Measurements from ENCODE around the gene MRGPRF. TPM values are rescaled to one million over a fixed set of nuclear protein-coding genes. Genes with fewer than 3 reads are reported as not detected.

The MRGPRF gene
- polyA plus RNA-seq, 4 donors: 0.81 to 16.9 (median 2.1) TPM

DNA sequence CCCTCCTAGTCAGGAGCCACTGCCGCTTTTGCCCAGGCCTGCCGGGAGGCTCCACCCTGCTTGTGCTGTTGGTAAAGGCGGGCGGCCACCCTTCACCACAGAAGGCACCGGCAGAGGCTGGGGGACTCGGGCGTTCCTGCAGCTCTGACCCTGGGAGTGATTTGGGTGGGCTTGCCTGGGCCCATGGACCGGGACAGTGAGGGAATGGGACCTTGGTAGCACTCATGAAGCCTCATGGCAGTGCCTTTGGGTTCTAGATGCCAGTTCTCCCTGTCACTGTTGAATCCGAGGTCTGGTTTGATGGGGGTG, 40.1 kb upstream of the MRGPRF start:
- H3K36me3 ChIP-seq (ENCODE audit: control insufficient read depth in 3 of 3, insufficient read depth in 2 of 3, low read depth in 1 of 3, low read length in 3 of 3): peaks cover 0 to 71% (median 2%) of the 10 kb centered on the region in 3 donors
- H3K27me3 ChIP-seq (ENCODE audit: control insufficient read depth in 3 of 3, insufficient read depth in 3 of 3, low read length in 3 of 3): no peaks in the 10 kb centered on the region
- 89 to 95% (median 91%) methylated on average over 8 to 9 of the region's 9 CpGs for WGBS, 3 donors
- no peak overlapping the region for H3K4me3 ChIP-seq (ENCODE audit: low read depth in 1 of 3, low read length in 3 of 3)
- FAIRE-seq (no peak), DNase-seq (no peak)
- H3K4me1 ChIP-seq (ENCODE audit: control insufficient read depth in 3 of 3, insufficient read depth in 2 of 3, low read depth in 1 of 3, low read length in 2 of 3): peaks cover 4 to 65% (median 8%) of the 10 kb centered on the region in 3 donors
- H3K27ac ChIP-seq (ENCODE audit: low read depth in 1 of 3, low read length in 2 of 3): no peak overlapping the region
- no peaks in the 10 kb centered on the region for H3K9me3 ChIP-seq (ENCODE audit: control insufficient read depth in 2 of 2, insufficient read depth in 1 of 2, low read depth in 1 of 2, low read length in 1 of 2)

DNA sequence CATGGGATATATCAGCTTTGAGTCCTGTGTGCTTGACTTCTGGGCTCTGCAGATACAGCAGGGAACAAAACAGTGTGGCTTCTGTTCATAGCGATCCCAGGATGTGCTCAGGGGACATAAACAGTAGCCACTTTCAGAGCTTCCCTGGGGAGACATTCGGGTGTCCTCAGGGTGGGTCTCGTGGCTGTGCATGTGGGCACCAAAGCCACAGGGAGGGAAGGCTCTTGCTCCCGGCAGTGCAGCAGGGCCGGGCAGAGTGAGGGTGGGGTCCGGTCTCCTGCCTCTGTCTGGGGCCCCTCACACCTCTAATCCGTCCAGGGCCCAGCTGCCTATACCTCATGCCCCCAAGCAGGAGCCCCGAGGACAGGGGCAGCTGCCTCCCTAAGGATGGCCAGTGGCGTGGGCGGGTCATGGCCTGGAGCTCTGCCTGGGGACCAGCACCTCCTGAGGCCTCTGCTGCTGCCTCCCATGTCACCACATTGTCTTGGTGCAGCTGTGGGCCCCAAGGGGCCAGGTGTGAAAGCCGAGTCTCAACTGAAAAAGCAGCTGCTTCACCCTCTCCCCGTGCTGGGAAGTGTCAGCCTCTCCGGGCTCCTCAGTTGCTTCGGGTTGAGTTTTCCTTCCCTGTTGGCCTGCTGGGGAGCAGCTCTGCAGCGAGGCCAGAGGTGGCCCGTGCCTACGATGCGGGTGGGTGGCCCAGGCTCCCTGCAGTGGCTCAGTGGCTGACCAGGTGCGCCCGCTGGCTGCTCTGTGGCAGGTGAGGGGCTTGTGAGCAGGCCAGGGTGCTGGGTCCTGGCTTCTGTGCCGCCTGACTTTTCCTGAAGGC, 39.5 kb upstream of the MRGPRF start:
- no peak overlapping the region for H3K4me3 ChIP-seq (ENCODE audit: low read depth in 1 of 3, low read length in 3 of 3)
- no peaks in the 10 kb centered on the region for H3K9me3 ChIP-seq (ENCODE audit: control insufficient read depth in 2 of 2, insufficient read depth in 1 of 2, low read depth in 1 of 2, low read length in 1 of 2)
- peaks cover 4 to 69% (median 8%) of the 10 kb centered on the region in 3 donors for H3K4me1 ChIP-seq (ENCODE audit: control insufficient read depth in 3 of 3, insufficient read depth in 2 of 3, low read depth in 1 of 3, low read length in 2 of 3)

DNA sequence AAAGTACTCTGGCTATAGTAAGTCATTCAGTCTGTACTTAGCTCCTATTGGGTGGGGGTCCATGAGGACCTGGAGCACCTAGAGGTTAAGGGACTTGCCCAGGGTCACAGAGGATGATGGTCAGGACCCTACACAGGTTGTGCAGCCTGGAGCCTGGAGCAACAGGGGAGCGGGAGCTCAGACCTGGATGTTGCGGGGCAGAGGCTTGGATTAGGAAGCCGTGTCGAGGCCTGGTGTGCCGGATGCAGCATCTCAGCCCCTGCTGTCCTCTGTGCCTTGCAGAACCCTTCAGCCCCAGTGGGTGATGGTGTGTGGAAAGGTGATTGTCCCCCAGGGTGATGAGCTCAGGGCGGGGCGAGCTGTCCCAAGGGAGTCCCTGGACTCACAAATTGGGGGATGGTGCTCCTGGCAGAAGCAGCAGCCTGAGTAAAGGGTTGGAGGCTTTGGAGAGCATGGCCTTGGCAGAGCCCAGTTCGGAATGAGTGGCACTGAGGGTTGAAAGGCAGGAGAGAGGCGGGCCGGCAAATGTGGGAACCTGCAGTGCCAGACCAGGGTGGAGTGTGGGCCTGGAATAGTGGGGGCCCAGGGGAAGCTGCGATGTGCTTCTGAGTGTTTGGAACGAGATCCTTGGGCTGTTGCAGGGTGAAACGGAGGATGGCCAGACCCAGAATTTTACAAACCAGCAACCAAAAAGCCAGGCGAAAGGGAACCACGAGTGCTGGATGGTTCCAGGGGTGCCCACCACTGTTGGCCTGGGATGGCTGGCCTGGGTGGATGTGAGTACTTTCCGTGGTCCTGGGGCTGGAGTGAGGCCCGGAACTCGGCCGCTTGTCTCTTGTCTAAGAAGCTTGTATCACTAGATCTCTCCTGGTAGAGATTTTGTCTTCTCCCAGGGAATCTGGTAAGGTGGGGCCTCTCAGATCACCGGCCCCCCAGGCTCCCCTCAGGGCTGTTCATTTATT, 38.6 kb upstream of the MRGPRF start:
- WGBS, 3 donors: 88 to 93% (median 93%) methylated on average over 20 of the region's 20 CpGs
- peak overlapping the region in 1 of 3 donors; percentile 61 for H3K27ac ChIP-seq (ENCODE audit: low read depth in 1 of 3, low read length in 2 of 3)
- FAIRE-seq: no peak
- H3K9me3 ChIP-seq (ENCODE audit: control insufficient read depth in 2 of 2, insufficient read depth in 1 of 2, low read depth in 1 of 2, low read length in 1 of 2): no peaks in the 10 kb centered on the region
- peaks cover 4 to 69% (median 8%) of the 10 kb centered on the region in 3 donors for H3K4me1 ChIP-seq (ENCODE audit: control insufficient read depth in 3 of 3, insufficient read depth in 2 of 3, low read depth in 1 of 3, low read length in 2 of 3)
- peaks cover 0 to 57% (median 0%) of the 10 kb centered on the region in 3 donors for H3K36me3 ChIP-seq (ENCODE audit: control insufficient read depth in 3 of 3, insufficient read depth in 2 of 3, low read depth in 1 of 3, low read length in 3 of 3)
- DNase-seq: no peak
- no peaks in the 10 kb centered on the region for H3K27me3 ChIP-seq (ENCODE audit: control insufficient read depth in 3 of 3, insufficient read depth in 3 of 3, low read length in 3 of 3)
- H3K4me3 ChIP-seq (ENCODE audit: low read depth in 1 of 3, low read length in 3 of 3): no peak overlapping the region

More for the DNA sequence above, 39.5 kb upstream of the MRGPRF start:
- Histone ChIP-seq H3K27ac (ENCODE audit: low read depth in 1 of 3, low read length in 2 of 3) (no peak overlapping the region), H3K27me3 (ENCODE audit: control insufficient read depth in 3 of 3, insufficient read depth in 3 of 3, low read length in 3 of 3) (no peaks in the 10 kb centered on the region), H3K36me3 (ENCODE audit: control insufficient read depth in 3 of 3, insufficient read depth in 2 of 3, low read depth in 1 of 3, low read length in 3 of 3) (peaks cover 0 to 65% (median 0%) of the 10 kb centered on the region in 3 donors)
- DNase-seq (no peak), FAIRE-seq (no peak)
- WGBS, 3 donors: 73 to 81% (median 78%) methylated on average over 20 to 21 of the region's 21 CpGs

DNA sequence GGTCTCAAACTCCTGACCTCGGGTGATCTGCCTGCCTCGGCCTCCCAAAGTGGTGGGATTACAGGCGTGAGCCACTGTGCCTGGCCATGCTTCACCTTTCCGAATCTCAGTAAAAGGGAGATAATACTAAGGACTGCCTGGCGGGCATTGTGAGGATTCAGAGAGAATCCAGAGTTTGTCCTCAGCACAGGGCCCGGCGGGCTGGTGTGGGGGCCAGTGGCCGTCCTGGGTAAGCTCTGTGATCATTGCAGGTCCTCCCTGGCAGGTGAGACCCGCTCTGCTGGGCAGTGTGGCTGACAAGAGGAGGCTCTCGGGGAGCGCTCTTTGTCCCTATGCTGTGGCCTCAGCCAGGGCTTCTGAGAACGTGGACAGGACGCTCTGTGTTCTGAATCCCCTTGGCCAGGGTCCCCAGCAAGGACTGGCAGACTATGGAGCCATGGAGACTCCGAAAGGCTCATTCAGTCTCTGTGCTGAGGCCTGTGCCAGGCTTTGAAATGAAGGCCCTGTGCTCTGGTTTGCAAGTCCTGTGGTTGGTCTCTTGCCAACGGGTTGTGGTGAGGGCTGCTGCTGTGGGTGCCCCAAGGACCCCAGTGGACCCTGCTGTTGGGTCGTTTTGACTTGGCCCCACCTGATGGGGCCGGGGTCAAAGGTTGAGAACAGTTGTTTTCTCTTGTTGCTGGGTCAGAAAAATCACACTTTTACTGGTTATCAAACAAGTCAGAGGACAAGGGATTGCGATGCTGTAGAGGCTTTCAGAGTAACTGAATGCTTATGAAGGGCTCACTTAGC, 37.7 kb upstream of the MRGPRF start:
- DNase-seq: peak in 1 of 2 donors; percentile 48
- Histone ChIP-seq H3K27me3 (ENCODE audit: control insufficient read depth in 3 of 3, insufficient read depth in 3 of 3, low read length in 3 of 3) (no peaks in the 10 kb centered on the region), H3K27ac (ENCODE audit: low read depth in 1 of 3, low read length in 2 of 3) (peak overlapping the region in 2 of 3 donors; percentile 2 to 61), H3K4me1 (ENCODE audit: control insufficient read depth in 3 of 3, insufficient read depth in 2 of 3, low read depth in 1 of 3, low read length in 2 of 3) (peaks cover 4 to 62% (median 7%) of the 10 kb centered on the region in 3 donors), H3K36me3 (ENCODE audit: control insufficient read depth in 3 of 3, insufficient read depth in 2 of 3, low read depth in 1 of 3, low read length in 3 of 3) (peaks cover 0 to 53% (median 0%) of the 10 kb centered on the region in 3 donors), H3K9me3 (ENCODE audit: control insufficient read depth in 2 of 2, insufficient read depth in 1 of 2, low read depth in 1 of 2, low read length in 1 of 2) (no peaks in the 10 kb centered on the region), H3K4me3 (ENCODE audit: low read depth in 1 of 3, low read length in 3 of 3) (peak overlapping the region in 1 of 3 donors; percentile 3)
- FAIRE-seq: no peak
- whole genome bisulfite sequencing, 3 donors: 65 to 82% (median 73%) methylated on average over 18 of the region's 18 CpGs

DNA sequence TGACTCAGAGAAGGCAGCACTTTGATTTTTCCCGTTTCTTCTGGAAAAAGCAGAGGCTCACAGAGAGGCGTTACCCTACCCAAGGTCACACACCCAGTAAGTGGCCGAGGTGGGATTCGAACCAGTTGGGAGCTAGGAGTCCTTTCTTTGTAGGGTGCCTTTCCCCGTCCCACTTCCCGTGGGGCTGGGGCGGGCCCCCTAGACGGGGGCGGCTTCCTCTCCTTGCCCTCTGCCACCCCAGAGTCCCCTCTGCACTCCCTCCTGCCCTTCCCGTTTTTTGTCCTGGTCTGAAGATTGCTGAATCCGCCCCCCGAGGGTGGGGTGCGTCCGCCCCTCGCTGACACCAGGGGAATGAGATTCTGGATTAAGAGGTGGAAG, 36.4 kb upstream of the MRGPRF start:
- Histone ChIP-seq H3K4me1 (ENCODE audit: control insufficient read depth in 3 of 3, insufficient read depth in 2 of 3, low read depth in 1 of 3, low read length in 2 of 3) (peaks cover 0 to 51% (median 4%) of the 10 kb centered on the region in 3 donors), H3K4me3 (ENCODE audit: low read depth in 1 of 3, low read length in 3 of 3) (peak overlapping the region; percentile 86 to 97 (median 96)), H3K9me3 (ENCODE audit: control insufficient read depth in 2 of 2, insufficient read depth in 1 of 2, low read depth in 1 of 2, low read length in 1 of 2) (no peaks in the 10 kb centered on the region), H3K36me3 (ENCODE audit: control insufficient read depth in 3 of 3, insufficient read depth in 2 of 3, low read depth in 1 of 3, low read length in 3 of 3) (peaks cover 0 to 42% (median 0%) of the 10 kb centered on the region in 3 donors), H3K27ac (ENCODE audit: low read depth in 1 of 3, low read length in 2 of 3) (peak overlapping the region; percentile 83 to 94 (median 93)), H3K27me3 (ENCODE audit: control insufficient read depth in 3 of 3, insufficient read depth in 3 of 3, low read length in 3 of 3) (no peaks in the 10 kb centered on the region)
- FAIRE-seq (no peak), DNase-seq (no peak)
- WGBS, 3 donors: 3 to 14% (median 5%) methylated on average over 15 of the region's 15 CpGs

DNA sequence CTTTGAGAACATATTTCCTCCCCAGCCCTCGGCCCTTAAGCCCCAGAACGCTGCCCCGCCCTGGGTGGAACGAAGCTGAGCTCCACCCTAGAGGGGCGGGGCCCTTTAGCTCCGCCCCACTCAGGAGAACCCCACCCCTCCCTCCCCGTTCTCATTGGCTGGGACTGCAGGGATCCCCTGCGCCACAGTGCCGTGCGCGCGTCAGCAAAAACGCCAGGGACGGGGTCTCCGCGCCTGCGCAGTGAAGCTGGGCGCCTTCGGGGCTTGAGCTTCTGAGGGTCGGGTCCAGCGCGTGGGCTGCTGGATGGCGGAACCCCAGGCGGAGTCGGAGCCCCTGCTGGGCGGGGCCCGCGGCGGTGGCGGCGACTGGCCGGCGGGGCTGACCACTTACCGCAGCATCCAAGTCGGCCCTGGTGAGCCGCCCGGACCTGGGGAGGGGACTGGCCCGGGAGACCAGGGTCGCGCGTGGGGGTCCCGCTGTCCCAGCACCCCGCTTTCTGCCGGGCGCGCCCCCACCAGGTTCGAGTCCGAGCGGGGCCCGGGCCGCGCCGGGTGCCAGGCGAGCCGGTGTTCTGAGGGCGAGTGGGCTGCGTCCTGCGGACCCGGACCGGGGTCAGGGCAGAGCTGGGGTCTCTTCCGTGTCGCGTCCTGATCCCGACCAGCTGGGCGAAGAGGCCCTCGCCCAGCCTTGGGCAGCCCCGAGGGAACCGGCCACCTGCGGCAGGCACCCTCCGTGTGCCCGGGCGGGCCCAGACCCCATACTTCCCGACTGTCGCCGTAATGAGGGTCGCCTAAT, 35.8 kb upstream of the MRGPRF start, which contains the start of gene TPCN2:
Gene TPCN2, plus strand, starts transcription at position 239 of the 796 bp plus-strand sequence. Its CDS starts 66 bp downstream, at position 305.
- WGBS, 3 donors: 0 to 1% (median 0%) methylated on average over 47 to 76 of the region's 76 CpGs
- FAIRE-seq (no peak), DNase-seq (peak; percentile 98)
- Histone ChIP-seq H3K27me3 (ENCODE audit: control insufficient read depth in 3 of 3, insufficient read depth in 3 of 3, low read length in 3 of 3) (no peaks in the 10 kb centered on the region), H3K4me3 (ENCODE audit: low read depth in 1 of 3, low read length in 3 of 3) (peak within 1 kb of the TSS; percentile 86 to 97 (median 96)), H3K9me3 (ENCODE audit: control insufficient read depth in 2 of 2, insufficient read depth in 1 of 2, low read depth in 1 of 2, low read length in 1 of 2) (no peaks in the 10 kb centered on the region), H3K36me3 (ENCODE audit: control insufficient read depth in 3 of 3, insufficient read depth in 2 of 3, low read depth in 1 of 3, low read length in 3 of 3) (peaks cover 0 to 36% (median 0%) of the 10 kb centered on the region in 3 donors), H3K27ac (ENCODE audit: low read depth in 1 of 3, low read length in 2 of 3) (peak within 1 kb of the TSS; percentile 83 to 94 (median 93)), H3K4me1 (ENCODE audit: control insufficient read depth in 3 of 3, insufficient read depth in 2 of 3, low read depth in 1 of 3, low read length in 2 of 3) (peaks cover 0 to 45% (median 4%) of the 10 kb centered on the region in 3 donors)

DNA sequence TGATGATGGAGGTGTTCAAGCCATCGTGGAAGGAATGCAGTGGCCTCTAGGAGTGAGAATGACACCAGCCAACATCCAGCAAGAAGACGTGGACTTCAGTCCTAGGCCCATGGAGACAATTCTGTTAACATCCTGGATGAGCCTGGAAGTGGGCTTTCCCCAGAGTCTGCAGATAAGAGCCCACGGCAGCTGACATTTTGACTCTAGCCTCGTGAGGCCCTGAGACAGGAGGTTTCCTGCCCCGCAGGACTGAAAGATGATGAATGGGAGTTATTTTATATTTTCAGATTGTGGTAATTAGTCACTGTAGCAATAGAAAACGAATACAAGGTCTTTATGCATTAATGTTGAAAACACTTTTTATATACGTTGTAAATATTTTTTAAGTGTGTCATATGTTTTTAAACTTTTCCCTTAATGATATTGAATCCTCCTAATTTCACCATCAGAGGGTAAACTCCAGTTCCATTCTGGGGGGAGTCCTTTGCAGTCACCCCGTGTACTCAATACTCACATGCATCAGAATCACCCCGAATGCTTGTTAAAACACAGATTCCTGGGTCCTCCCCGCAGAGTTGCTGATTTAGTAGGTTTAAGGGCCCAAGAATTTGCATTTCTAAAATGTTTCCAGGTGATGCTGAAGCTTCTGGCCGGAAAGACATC, 35.1 kb upstream of the MRGPRF start:
- peak in 1 of 2 donors; percentile 35 for DNase-seq
- WGBS, 3 donors: 12 to 34% (median 22%) methylated on average over 11 of the region's 11 CpGs
- no peak for FAIRE-seq
- Histone ChIP-seq H3K9me3 (ENCODE audit: control insufficient read depth in 2 of 2, insufficient read depth in 1 of 2, low read depth in 1 of 2, low read length in 1 of 2) (no peaks in the 10 kb centered on the region), H3K4me3 (ENCODE audit: low read depth in 1 of 3, low read length in 3 of 3) (peak overlapping the region in 1 of 3 donors; percentile 86), H3K4me1 (ENCODE audit: control insufficient read depth in 3 of 3, insufficient read depth in 2 of 3, low read depth in 1 of 3, low read length in 2 of 3) (peaks cover 0 to 44% (median 4%) of the 10 kb centered on the region in 3 donors), H3K36me3 (ENCODE audit: control insufficient read depth in 3 of 3, insufficient read depth in 2 of 3, low read depth in 1 of 3, low read length in 3 of 3) (peaks cover 0 to 29% (median 0%) of the 10 kb centered on the region in 3 donors), H3K27me3 (ENCODE audit: control insufficient read depth in 3 of 3, insufficient read depth in 3 of 3, low read length in 3 of 3) (no peaks in the 10 kb centered on the region), H3K27ac (ENCODE audit: low read depth in 1 of 3, low read length in 2 of 3) (peak overlapping the region in 2 of 3 donors; percentile 83 to 93)
